Bronchial epithelial cell (primary cell): ENCODE data around the gene CACNA1C. TPM values are rescaled to one million over a fixed set of nuclear protein-coding genes. Genes with fewer than 3 reads are reported as not detected.

ENCODE experiments used
- DNase-seq: peaks from one replicate; pipeline ENCODE4 v3.0.0-alpha.2; 2010; ENCODE audit warnings: low read depth
- FAIRE-seq: peaks from 2 replicates; lab custom pipeline; 2011; peaks lifted over from hg19 to GRCh38; lab: Jason Lieb, UNC
- H3K27me3 ChIP-seq: 2 replicates; pipeline ENCODE4 v1.5.1; 2011; ENCODE audit warnings: low read length; ENCODE audit not compliant: control insufficient read depth, insufficient read depth
- H3K36me3 ChIP-seq: 2 replicates; pipeline ENCODE4 v1.5.1; 2011; ENCODE audit warnings: low read length; ENCODE audit not compliant: control insufficient read depth, insufficient read depth
- H3K4me3 ChIP-seq: 2 replicates; pipeline ENCODE4 v1.5.1; 2011; ENCODE audit warnings: mild to moderate bottlenecking, low read depth, low read length, control low read depth
- CTCF ChIP-seq: IDR thresholded peaks from 2 replicates; pipeline ENCODE4 v1.5.1; 2011; ENCODE audit warnings: mild to moderate bottlenecking, moderate library complexity, low read length, control low read depth, inconsistent platforms; ENCODE audit not compliant: insufficient read depth, severe bottlenecking
- total RNA-seq: library from RNA; depleted of rRNA; stranded (reverse); fragments of >200 nt; gene quantifications from 2 replicates; pipeline ENCODE4 v1.2.1, GENCODE V29; 2014

The CACNA1C gene
- total RNA-seq, 1 donor from 2014 or later: not detected

DNA sequence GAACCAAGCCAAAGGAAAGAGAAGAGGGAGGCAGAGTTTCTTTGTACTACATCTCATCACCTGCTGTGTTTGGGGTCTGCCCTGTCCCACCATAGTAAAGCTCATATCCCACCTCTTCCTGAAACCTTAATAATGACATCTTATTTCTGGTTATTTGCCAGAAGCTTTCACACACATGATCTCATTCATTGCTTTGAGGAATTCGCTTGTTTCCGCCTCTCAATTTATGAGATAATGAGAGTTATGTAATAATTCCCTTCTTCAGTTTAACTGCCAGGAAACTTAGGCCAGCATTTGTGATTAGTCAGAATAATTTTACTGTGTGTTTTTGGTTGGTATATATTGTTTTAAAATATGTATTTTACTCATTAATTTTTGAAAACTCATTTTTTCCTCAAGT, 205.2 kb downstream of the CACNA1C start:
- no peaks in the 10 kb centered on the region for H3K36me3 ChIP-seq
- DNase-seq: no peak
- no peak for FAIRE-seq
- no peaks in the 10 kb centered on the region for H3K27me3 ChIP-seq
- no peak overlapping the region for H3K4me3 ChIP-seq
- no peak for TF ChIP-seq CTCF

- Histone ChIP-seq H3K27me3 (no peaks in the 10 kb centered on the region), H3K36me3 (no peaks in the 10 kb centered on the region), H3K4me3 (no peak overlapping the region)
- TF ChIP-seq CTCF: no peak
- DNase-seq: no peak
- no peak for FAIRE-seq
Observed at GRCh38 chr12:2259369-2259768, 206.6 kb downstream of the CACNA1C start.

DNA sequence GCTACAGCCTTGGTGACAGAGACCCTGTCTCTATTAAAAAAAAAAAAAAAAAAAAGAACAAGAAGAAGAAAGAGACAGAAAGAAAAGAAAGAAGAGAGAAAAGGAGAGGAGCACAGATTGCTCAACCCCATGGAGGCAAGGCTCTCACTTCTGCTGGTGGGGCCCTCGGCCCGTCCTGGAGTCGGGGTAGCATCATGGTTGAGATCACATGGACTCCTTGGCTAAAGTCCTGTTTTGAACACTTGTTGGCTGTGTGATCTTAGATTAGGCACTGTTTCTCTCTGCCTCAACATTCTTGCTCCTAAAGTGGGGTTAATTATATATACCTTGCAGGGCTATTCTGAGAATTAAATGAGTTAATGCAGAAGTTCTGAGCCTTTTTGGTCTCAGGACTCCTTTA, 207.7 kb downstream of the CACNA1C start:
- Histone ChIP-seq H3K36me3 (no peaks in the 10 kb centered on the region), H3K4me3 (no peak overlapping the region), H3K27me3 (no peaks in the 10 kb centered on the region)
- FAIRE-seq (no peak), DNase-seq (no peak)
- TF ChIP-seq CTCF: no peak

- Histone ChIP-seq H3K27me3 (no peaks in the 10 kb centered on the region), H3K36me3 (no peaks in the 10 kb centered on the region), H3K4me3 (no peak overlapping the region)
- DNase-seq (no peak), FAIRE-seq (no peak)
- no peak for TF ChIP-seq CTCF
Observed at GRCh38 chr12:2261708-2262107, 208.9 kb downstream of the CACNA1C start.

GRCh38 chr12:2262449-2262848, 209.7 kb downstream of the CACNA1C start:
- no peak overlapping the region for H3K4me3 ChIP-seq
- no peak for TF ChIP-seq CTCF
- H3K27me3 ChIP-seq: no peaks in the 10 kb centered on the region
- no peak for DNase-seq
- no peaks in the 10 kb centered on the region for H3K36me3 ChIP-seq
- FAIRE-seq: no peak

- no peak for FAIRE-seq
- Histone ChIP-seq H3K4me3 (no peak overlapping the region), H3K27me3 (no peaks in the 10 kb centered on the region), H3K36me3 (no peaks in the 10 kb centered on the region)
- no peak for TF ChIP-seq CTCF
- no peak for DNase-seq
Observed at GRCh38 chr12:2263901-2264300, 211.1 kb downstream of the CACNA1C start.
